ENCODE measurements around the gene SYT17.
A peak's percentile ranks its signal among the peaks of the same experiment; 100 is the strongest.

Gene SYT17

GRCh38 chr16:19269098-19269497 is 101.1 kb downstream of the SYT17 start:
- DNase-seq: no peak

- no peak for DNase-seq
These were observed 106.2 kb downstream of the SYT17 start for GRCh38 chr16:19274165-19274797.

- DNase-seq: no peak
These were observed 110.4 kb downstream of the SYT17 start for GRCh38 chr16:19278403-19278802.

GRCh38 chr16:19281246-19281645 is 113.2 kb downstream of the SYT17 start:
- DNase-seq: no peak

GRCh38 chr16:19282101-19282500 is 114.1 kb downstream of the SYT17 start:
- DNase-seq: no peak

- peak; percentile 5 for DNase-seq
These were observed 115.6 kb downstream of the SYT17 start for GRCh38 chr16:19283637-19284036.

- peak; percentile 71 for DNase-seq
These were observed 116.2 kb downstream of the SYT17 start for GRCh38 chr16:19284207-19284606.

GRCh38 chr16:19285431-19285830 is 117.4 kb downstream of the SYT17 start, which contains the start of gene CLEC19A:
TSS of gene CLEC19A (plus strand) at chr16:19285731. CDS start at chr16:19285852, 121 bp downstream.
- DNase-seq: no peak

GRCh38 chr16:19286827-19287226 is 118.8 kb downstream of the SYT17 start:
- no peak for DNase-seq

GRCh38 chr16:19287241-19287640 is 119.2 kb downstream of the SYT17 start:
- DNase-seq: no peak

GRCh38 chr16:19288872-19289799 is 121.1 kb downstream of the SYT17 start:
- DNase-seq: no peak

GRCh38 chr16:19289811-19290485 is 121.9 kb downstream of the SYT17 start:
- DNase-seq: peak; percentile 50

GRCh38 chr16:19290860-19291259 is 122.8 kb downstream of the SYT17 start:
- no peak for DNase-seq

- DNase-seq: no peak
These were observed 123.4 kb downstream of the SYT17 start for GRCh38 chr16:19291475-19291874.

- DNase-seq: no peak
These were observed 124.1 kb downstream of the SYT17 start for GRCh38 chr16:19292186-19292585.

- DNase-seq: no peak
These were observed 126.2 kb downstream of the SYT17 start for GRCh38 chr16:19294156-19294649.

- no peak for DNase-seq
These were observed 127.4 kb downstream of the SYT17 start for GRCh38 chr16:19295393-19295792.

- DNase-seq: no peak
These were observed 129.4 kb downstream of the SYT17 start for GRCh38 chr16:19297454-19297853.

GRCh38 chr16:19299565-19299964 is 131.5 kb downstream of the SYT17 start:
- DNase-seq: no peak

- DNase-seq: no peak
These were observed 133.9 kb downstream of the SYT17 start for GRCh38 chr16:19301931-19302330.

GRCh38 chr16:19304750-19305149 is 136.7 kb downstream of the SYT17 start:
- no peak for DNase-seq

GRCh38 chr16:19305443-19305842 is 137.4 kb downstream of the SYT17 start:
- no peak for DNase-seq

GRCh38 chr16:19307587-19308241 is 139.7 kb downstream of the SYT17 start:
- no peak for DNase-seq
